B cell (primary cell): ENCODE data around the gene DCTN4. TPM values are rescaled to one million over a fixed set of nuclear protein-coding genes. Genes with fewer than 3 reads are reported as not detected.

ENCODE experiments used
- ATAC-seq: fragments of 200-7000 bp; cut with Tn5 transposase; one replicate; pipeline ENCODE4 v1.10.0; 2021; ENCODE audit warnings: low read depth, mild to moderate bottlenecking, moderate number of reproducible peaks, moderate library complexity
- CTCF ChIA-PET: fragments of 350-600 bp; sonication (Branson Sonifier 250); formaldehyde crosslinking; loops from one replicate; lab custom pipeline; 2021; ENCODE audit warnings: antibody characterized with exemption, inconsistent platforms; lab: Charles Lee
- POLR2A ChIA-PET: fragments of 350-600 bp; sonication (Branson Sonifier 250); formaldehyde crosslinking; loops from one replicate; lab custom pipeline; 2021; ENCODE audit warnings: antibody characterized with exemption; lab: Charles Lee
- DNase-seq: peaks from one replicate; pipeline ENCODE4 v3.0.0; 2013
- H2AFZ ChIP-seq: 2 replicates; pipeline ENCODE4 v1.6.1; 2012; ENCODE audit warnings: mild to moderate bottlenecking, low read depth, low read length; ENCODE audit not compliant: insufficient read depth, poor library complexity, severe bottlenecking
- H3K27ac ChIP-seq, 2 donors: 1 replicate in 1 of 2; 2 replicates in 1 of 2; pipeline ENCODE4 v1.5.1; 2012 to 2013; ENCODE audit warnings: low read length in 2 of 2, mild to moderate bottlenecking in 2 of 2, moderate library complexity in 1 of 2
- H3K27me3 ChIP-seq, 4 experiments: fragments of 200-600 bp in 1 of 4; sonication (generic) in 1 of 4; replicated peaks in 1 of 4; 1 replicate in 2 of 4; 2 replicates in 2 of 4; pipeline versions ENCODE4 v1.6.1 to v1.7.0; 2013 to 2016; ENCODE audit warnings: low read length in 3 of 4, mild to moderate bottlenecking in 2 of 4, mixed read lengths in 1 of 4, moderate library complexity in 1 of 4; ENCODE audit not compliant: insufficient read depth in 4 of 4, control insufficient read depth in 3 of 4; ENCODE audit errors: control extremely low read depth in 1 of 4
- H3K36me3 ChIP-seq, 2 experiments: replicated peaks in 1 of 2; 1 replicate in 1 of 2; 2 replicates in 1 of 2; pipeline versions ENCODE4 v1.6.1 to v1.7.1; 2013; ENCODE audit warnings: low read length in 1 of 2; ENCODE audit not compliant: insufficient read depth in 2 of 2, control insufficient read depth in 1 of 2; ENCODE audit errors: control extremely low read depth in 1 of 2, extremely low read depth in 1 of 2
- H3K4me1 ChIP-seq, 2 donors: fragments of 200-600 bp in 1 of 2; sonication (generic) in 1 of 2; 1 replicate in 1 of 2; 2 replicates in 1 of 2; pipeline versions ENCODE4 v1.5.1 to v1.6.1; 2013 to 2017; ENCODE audit warnings: low read length in 2 of 2; ENCODE audit not compliant: control insufficient read depth in 2 of 2, insufficient read depth in 2 of 2
- H3K4me2 ChIP-seq: replicated peaks from 2 replicates; pipeline ENCODE3; 2012; ENCODE audit warnings: mild to moderate bottlenecking, low read depth, low read length; ENCODE audit not compliant: poor library complexity, severe bottlenecking
- H3K4me3 ChIP-seq, 5 experiments: fragments of 200-600 bp in 1 of 5; sonication (generic) in 1 of 5; 1 replicate in 3 of 5; 2 replicates in 2 of 5; pipeline versions ENCODE4 v1.5.1 to v1.7.0; 2011 to 2016; ENCODE audit warnings: low read length in 4 of 5, mild to moderate bottlenecking in 4 of 5, low read depth in 2 of 5, control low read depth in 1 of 5, moderate library complexity in 1 of 5; ENCODE audit not compliant: insufficient read depth in 1 of 5; ENCODE audit errors: control extremely low read depth in 1 of 5, extremely low read depth in 1 of 5
- H3K79me2 ChIP-seq: fragments of 200-600 bp; sonication (generic); one replicate; pipeline ENCODE4 v1.6.0; 2016; ENCODE audit warnings: low read length; ENCODE audit not compliant: control insufficient read depth, insufficient read depth
- H3K9ac ChIP-seq: fragments of 200-600 bp; sonication (generic); 2 replicates; pipeline ENCODE4 v1.6.1; 2017; ENCODE audit warnings: mild to moderate bottlenecking, low read length, moderate library complexity
- H3K9me3 ChIP-seq, 3 donors: one replicate each; pipeline versions ENCODE4 v1.6.1 to v1.7.1; 2013; ENCODE audit warnings: low read length in 2 of 3; ENCODE audit not compliant: control insufficient read depth in 2 of 3, insufficient read depth in 1 of 3; ENCODE audit errors: control extremely low read depth in 1 of 3
- H4K20me1 ChIP-seq: 2 replicates; pipeline ENCODE4 v1.6.0; 2012; ENCODE audit warnings: mild to moderate bottlenecking, low read length; ENCODE audit not compliant: insufficient read depth, control insufficient read depth, poor library complexity, severe bottlenecking
- H3K27ac Mint-ChIP-seq: one replicate; pipeline ENCODE4 v1.8.0; 2021; ENCODE audit warnings: mixed read lengths
- H3K27me3 Mint-ChIP-seq: one replicate; pipeline ENCODE4 v1.8.0; 2021; ENCODE audit warnings: mixed read lengths
- H3K4me1 Mint-ChIP-seq: one replicate; pipeline ENCODE4 v1.8.0; 2021; ENCODE audit warnings: mixed read lengths
- H3K4me3 Mint-ChIP-seq: one replicate; pipeline ENCODE4 v1.8.0; 2021; ENCODE audit warnings: mixed read lengths
- H3K9me3 Mint-ChIP-seq: one replicate; pipeline ENCODE4 v1.8.0; 2022; ENCODE audit warnings: mixed read lengths; ENCODE audit not compliant: insufficient read depth
- CTCF ChIP-seq: fragments of 200-600 bp; IDR thresholded peaks from one replicate; pipeline ENCODE4 v1.8.0; 2022; ENCODE audit warnings: antibody characterized with exemption, mild to moderate bottlenecking
- EZH2 ChIP-seq: IDR thresholded peaks from 2 replicates; pipeline ENCODE4 v1.6.1; 2012; ENCODE audit warnings: borderline replicate concordance, low read depth, mild to moderate bottlenecking, moderate library complexity, low read length; ENCODE audit not compliant: insufficient read depth, poor library complexity, severe bottlenecking
- WGBS: methylation state at CpG from one replicate; pipeline ENCODE4 v1.1.5; 2013; ENCODE audit warnings: missing lambda C conversion rate; ENCODE audit not compliant: insufficient coverage; 5-methylcytosine and 5-hydroxymethylcytosine counted together
- intact Hi-C: fragments of 100-400 bp; cut with micrococcal nuclease; formaldehyde crosslinking; loops from one replicate; pipeline ENCODE4 v1.10.0; 2022
- polyA plus RNA-seq: library from polyadenylated mRNA; depleted of rRNA; stranded (reverse); fragments of >200 nt; gene quantifications from 2 replicates; pipeline ENCODE4 v1.2.3, GENCODE V29; 2012
- total RNA-seq, 2 donors: library from RNA; stranded (reverse); fragments of 120-200 nt in 1 of 2; gene quantifications; 1 replicate in 1 of 2; 2 replicates in 1 of 2; pipeline versions ENCODE4 v1.2.3 to v1.2.4, GENCODE V29; 2013 to 2022

The DCTN4 gene
- total and polyA plus RNA-seq, 2 donors (not counting 1 experiment from before 2014, with no cell fraction given) = 11.2 to 54.4 TPM

GRCh38 chr5:150672237-150672883 lies 86.5 kb downstream of the DCTN4 start:
- TF ChIP-seq CTCF (no peak), EZH2 (no peak)
- peaks cover 0 to 6% (median 0%) of the 10 kb centered on the region in 3 donors for H3K9me3 ChIP-seq
- H3K4me3 ChIP-seq = peak overlapping the region in 4 of 5 experiments; percentile 29 to 55 (median 50)
- peak overlapping the region; percentile 75 for H2AFZ ChIP-seq
- H3K27ac ChIP-seq = no peak overlapping the region
- peak; percentile 32 for DNase-seq
- 2% methylated on average over 30 of the region's 38 CpGs for WGBS
- Mint-ChIP-seq H3K27me3 (peaks cover 25% of the 10 kb centered on the region), H3K27ac (no peak overlapping the region), H3K9me3 (no peaks in the 10 kb centered on the region), H3K4me3 (peak overlapping the region; percentile 82), H3K4me1 (peaks cover 15% of the 10 kb centered on the region)
- ChIA-PET CTCF (interaction anchor here (0.6 to 1.8 kb wide), 4 partner anchors 36 to 570 kb away, joined by 3 to 8 read pairs (median 4); no protein-coding TSS in a partner anchor), POLR2A (no interaction called here)
- peaks cover 0 to 46% (median 23%) of the 10 kb centered on the region in 4 experiments for H3K27me3 ChIP-seq
- peak; percentile 36 for ATAC-seq
- peak overlapping the region; percentile 49 for H3K9ac ChIP-seq
- H3K4me2 ChIP-seq = peak overlapping the region; percentile 89
- H3K36me3 ChIP-seq = no peaks in the 10 kb centered on the region
- H3K4me1 ChIP-seq = peaks cover 14 to 19% of the 10 kb centered on the region in 2 donors
- intact Hi-C loops = no loop called here
- H3K79me2 ChIP-seq = no peaks in the 10 kb centered on the region
- no peaks in the 10 kb centered on the region for H4K20me1 ChIP-seq
